HG02973 (cell line): ENCODE results near the gene PPP1R13B.

Experiments
- ATAC-seq: cut with Tn5 transposase; IDR thresholded peaks from one replicate; pipeline ENCODE4 v1.9.1; 2021; ENCODE audit warnings: moderate library complexity; ENCODE audit not compliant: unreplicated experiment

Gene PPP1R13B

DNA sequence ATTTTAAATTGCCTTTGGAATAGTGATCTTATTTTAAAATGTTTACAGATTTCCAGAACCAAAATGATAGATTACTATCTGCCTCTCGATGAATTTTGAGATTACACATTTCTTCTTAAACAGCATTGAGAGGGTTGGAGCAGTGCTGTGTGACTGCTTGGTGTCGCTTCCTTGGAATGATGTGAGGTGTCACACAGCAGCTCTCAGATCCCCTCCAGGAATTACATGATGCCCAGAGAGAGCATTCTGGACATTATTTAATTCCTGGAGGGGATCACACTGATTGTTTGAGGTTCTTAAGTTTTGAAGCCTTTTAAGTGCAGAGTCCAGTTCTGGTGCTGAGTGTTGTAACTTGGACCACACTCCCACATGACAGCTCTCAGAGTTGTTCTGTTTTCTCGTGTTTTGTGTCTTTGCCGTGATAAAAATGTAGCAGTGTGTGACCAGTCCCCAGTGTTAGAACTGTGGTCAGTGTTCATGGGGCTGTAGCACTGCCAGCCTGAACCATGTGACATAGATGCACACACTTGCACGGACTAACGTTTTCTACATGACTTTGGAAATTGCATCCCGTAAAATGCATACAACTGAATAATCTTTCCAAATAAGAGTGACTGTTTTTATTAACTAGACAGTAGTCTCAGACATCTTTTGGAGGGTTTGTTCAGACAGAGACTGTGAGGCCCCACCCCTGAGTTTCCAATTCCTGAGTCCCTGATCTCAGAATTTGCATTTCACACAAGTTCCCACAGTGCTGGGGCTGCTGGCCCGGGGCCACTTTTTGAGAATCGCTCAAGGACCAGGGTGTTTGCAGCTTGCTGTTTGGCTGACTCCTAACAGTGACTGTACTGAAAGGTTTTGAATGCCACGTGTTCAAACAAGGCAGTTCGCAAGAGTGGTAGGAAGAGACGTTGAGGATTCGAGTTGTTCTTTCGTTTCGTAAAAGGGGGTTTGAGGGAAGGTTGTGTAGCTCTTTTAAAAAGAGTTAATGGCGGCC lies 158.2 kb downstream of the PPP1R13B start:
- ATAC-seq = no peak

DNA sequence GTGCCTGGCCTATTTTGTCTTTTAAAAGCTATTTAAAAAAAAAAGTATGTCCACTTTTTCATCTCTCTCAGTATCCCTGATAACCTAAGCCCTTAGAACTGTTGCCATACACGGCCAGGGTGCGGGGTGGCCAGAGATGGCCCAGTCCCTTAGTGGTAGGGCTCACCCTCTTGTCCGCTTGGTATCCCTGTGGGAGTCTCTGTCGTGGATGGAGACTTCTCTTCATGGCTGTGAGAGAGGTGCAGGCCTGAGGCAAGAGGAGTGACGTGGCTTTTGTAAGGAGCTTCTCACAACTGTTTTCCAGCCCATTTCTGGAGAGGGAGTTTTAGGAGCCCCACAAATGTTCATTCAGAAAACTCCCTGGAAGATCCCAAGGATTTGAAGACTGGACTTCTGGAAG lies 158.9 kb downstream of the PPP1R13B start:
- no peak for ATAC-seq

DNA sequence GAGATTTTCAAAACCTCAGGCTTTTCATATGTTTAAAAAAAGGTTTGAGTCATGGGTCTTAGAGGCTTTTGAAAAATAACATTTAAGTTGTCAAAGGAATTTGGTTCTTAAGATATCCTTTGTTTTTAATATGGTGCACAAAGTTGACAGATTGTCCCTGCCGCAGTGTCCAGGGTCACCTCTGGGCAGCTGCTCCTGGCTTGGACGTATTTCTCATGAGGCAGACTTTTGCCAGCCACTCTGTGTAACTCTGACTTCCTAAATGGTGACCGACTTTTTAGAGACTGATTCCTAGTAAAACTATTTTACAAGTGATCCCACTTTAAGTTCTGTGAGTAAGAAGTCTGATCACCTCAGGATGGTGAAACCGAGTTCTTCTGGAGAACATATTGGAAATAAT lies 159.7 kb downstream of the PPP1R13B start:
- ATAC-seq = no peak

DNA sequence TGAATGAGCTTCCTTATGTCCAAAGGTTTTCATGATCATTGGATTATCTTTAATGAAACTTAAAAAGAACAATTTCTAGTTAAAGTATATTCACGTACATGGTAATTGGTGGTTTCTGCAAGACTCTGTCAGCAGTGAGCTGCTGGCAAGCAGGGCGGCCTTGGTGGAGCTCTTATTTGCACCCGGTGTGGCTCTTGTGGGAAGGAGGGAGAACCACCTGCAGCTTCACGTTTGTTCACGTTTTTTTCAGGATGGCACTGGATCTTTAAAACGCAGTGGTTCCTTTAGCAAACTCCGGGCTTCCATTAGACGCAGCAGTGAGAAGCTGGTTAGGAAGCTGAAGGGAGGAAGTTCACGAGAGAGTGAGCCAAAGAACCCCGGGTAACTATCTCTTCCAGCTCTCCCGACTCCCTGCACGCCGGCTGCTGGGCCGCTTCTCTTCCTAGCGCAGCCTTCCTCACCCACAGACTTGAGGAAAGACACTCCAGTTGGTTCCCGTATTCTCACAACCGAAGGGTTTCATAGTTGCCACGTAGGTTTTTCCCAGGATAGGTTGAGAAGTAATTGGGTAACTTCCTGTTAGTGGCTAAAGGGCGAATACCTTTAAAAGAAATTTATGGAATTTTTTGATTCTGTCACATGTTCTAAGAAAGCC lies 160.4 kb downstream of the PPP1R13B start:
- ATAC-seq = no peak

DNA sequence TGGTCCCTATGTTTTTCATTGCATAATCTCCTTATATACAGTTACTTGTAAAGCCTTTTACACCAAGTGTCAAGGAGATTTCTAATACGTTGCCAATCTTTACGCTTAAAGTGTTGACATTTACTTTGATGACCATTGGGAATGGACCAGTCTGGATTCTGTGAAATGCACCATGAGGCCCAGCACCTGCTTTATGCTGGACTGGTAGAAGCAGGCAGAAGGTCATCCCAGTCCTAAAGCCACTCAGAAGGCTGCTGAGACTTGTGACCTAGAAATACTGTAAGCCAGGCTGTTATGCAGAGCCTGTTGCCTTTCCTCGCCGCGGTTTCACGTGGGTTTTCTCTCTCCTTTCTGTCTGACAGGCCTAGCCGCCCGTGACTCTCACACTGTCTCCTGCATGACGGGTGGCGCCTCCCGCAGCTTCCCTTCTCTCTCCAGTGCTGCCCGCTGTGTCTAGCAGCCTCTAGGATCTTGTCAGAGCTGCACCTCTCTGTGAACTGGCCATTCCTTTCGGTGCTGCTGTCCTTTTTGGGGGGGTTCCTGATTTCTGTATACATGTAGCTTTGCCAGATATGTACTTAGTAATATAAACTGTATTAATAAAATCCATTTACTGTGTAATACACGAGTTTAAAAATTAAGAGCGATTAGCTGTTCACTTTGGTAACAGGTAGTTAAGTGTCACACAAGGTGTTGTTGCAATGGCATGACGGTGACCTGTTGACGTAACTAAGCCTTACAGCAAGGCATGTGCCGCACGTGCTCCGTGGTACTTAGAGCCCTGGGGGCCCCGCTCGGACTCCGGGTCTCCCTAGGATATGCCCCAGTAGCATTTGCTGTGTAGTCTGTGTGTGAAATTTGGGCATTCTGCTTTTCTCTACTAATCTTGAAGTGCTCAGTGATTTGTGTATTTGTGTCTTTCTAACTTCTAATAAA lies 161.8 kb downstream of the PPP1R13B start:
- no peak for ATAC-seq

DNA sequence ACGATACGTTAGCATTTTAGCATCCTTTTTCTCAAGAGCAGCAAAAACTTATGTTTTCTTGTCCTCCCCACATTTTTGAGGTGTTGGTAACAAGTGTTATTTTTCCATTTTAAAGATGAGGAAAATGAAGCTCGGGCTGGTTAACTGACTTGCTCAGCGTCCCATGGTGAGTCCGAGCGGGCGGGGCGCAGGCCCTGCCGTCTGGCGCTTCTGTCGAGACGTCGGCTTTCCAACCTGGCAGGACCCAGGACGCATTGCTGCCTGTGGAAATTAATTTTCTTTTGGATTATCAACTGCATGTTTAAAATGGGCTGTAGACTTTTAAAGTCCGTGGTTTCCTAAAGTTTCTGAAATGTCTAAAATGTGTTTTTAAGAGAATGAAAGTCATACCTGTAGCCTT lies 162.5 kb downstream of the PPP1R13B start:
- ATAC-seq = no peak

DNA sequence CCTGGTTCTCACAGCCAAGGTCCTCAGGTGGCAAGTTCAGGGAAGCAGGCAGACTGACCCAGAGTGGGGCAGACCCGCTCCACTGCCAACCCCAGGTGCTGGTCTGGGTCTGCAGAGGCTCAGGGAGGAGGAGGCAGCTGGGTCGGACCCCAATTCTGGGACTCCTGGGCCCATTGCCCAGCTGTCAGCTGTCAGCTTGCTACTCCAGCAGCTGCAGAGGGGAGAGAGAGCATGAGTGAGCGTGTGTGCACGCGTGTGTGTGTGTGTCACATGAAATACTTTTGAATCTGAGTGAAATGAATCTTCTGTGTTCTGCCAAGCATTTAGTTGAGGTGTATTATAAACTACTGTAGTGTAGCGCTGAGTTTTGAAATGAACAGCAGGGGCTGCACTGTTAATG lies 162.9 kb downstream of the PPP1R13B start:
- ATAC-seq = no peak
